ENCODE results near the gene PDE4D. TPM values are rescaled to one million over a fixed set of nuclear protein-coding genes. Genes with fewer than 3 reads are reported as not detected.

PDE4D gene
- total RNA-seq, 1 donor = 19.9 TPM

GRCh38 chr5:58933891-58934628 is 959.5 kb downstream of the PDE4D start:
- peak overlapping the region; percentile 85 for H2AFZ ChIP-seq (ENCODE audit: low read length)
- no peaks in the 10 kb centered on the region for H4K20me1 ChIP-seq (ENCODE audit: insufficient read depth, low read length)
- H3K27me3 ChIP-seq (ENCODE audit: insufficient read depth, low read length) = no peaks in the 10 kb centered on the region
- H3K27ac ChIP-seq (ENCODE audit: low read depth, low read length) = peak overlapping the region; percentile 65
- H3K9me3 ChIP-seq (ENCODE audit: low read depth, low read length) = no peaks in the 10 kb centered on the region
- peaks cover 17% of the 10 kb centered on the region for H3K4me1 ChIP-seq (ENCODE audit: insufficient read depth, low read length)
- H3K79me2 ChIP-seq (ENCODE audit: insufficient read depth, low read length) = no peaks in the 10 kb centered on the region
- peak overlapping the region; percentile 47 for H3K4me2 ChIP-seq (ENCODE audit: insufficient read depth, low read length)
- TF ChIP-seq CTCF (IDR thresholded peaks at IDR 0.05; ENCODE audit: extremely low read depth, low read depth, low read length) = no peak
- H3K36me3 ChIP-seq (ENCODE audit: insufficient read depth, low read length) = no peaks in the 10 kb centered on the region
- no peak for DNase-seq (ENCODE audit: insufficient read length, low spot score, missing footprints)
- H3K4me3 ChIP-seq (ENCODE audit: insufficient read depth, low read length) = peak overlapping the region; percentile 50

GRCh38 chr5:58932057-58932612 is 961.4 kb downstream of the PDE4D start:
- Histone ChIP-seq H4K20me1 (ENCODE audit: insufficient read depth, low read length) (no peaks in the 10 kb centered on the region), H3K36me3 (ENCODE audit: insufficient read depth, low read length) (no peaks in the 10 kb centered on the region), H2AFZ (ENCODE audit: low read length) (no peak overlapping the region), H3K27me3 (ENCODE audit: insufficient read depth, low read length) (no peaks in the 10 kb centered on the region), H3K4me2 (ENCODE audit: insufficient read depth, low read length) (no peak overlapping the region), H3K4me1 (ENCODE audit: insufficient read depth, low read length) (peaks cover 17% of the 10 kb centered on the region), H3K9me3 (ENCODE audit: low read depth, low read length) (no peaks in the 10 kb centered on the region), H3K79me2 (ENCODE audit: insufficient read depth, low read length) (no peaks in the 10 kb centered on the region), H3K4me3 (ENCODE audit: insufficient read depth, low read length) (no peak overlapping the region), H3K27ac (ENCODE audit: low read depth, low read length) (no peak overlapping the region)
- TF ChIP-seq CTCF (IDR thresholded peaks at IDR 0.05; ENCODE audit: extremely low read depth, low read depth, low read length) = no peak
- no peak for DNase-seq (ENCODE audit: insufficient read length, low spot score, missing footprints)

- H4K20me1 ChIP-seq (ENCODE audit: insufficient read depth, low read length) = no peaks in the 10 kb centered on the region
- no peak overlapping the region for H3K27ac ChIP-seq (ENCODE audit: low read depth, low read length)
- peaks cover 28% of the 10 kb centered on the region for H3K4me1 ChIP-seq (ENCODE audit: insufficient read depth, low read length)
- DNase-seq (ENCODE audit: insufficient read length, low spot score, missing footprints) = no peak
- no peaks in the 10 kb centered on the region for H3K27me3 ChIP-seq (ENCODE audit: insufficient read depth, low read length)
- H3K4me2 ChIP-seq (ENCODE audit: insufficient read depth, low read length) = no peak overlapping the region
- H3K9me3 ChIP-seq (ENCODE audit: low read depth, low read length) = no peaks in the 10 kb centered on the region
- no peak overlapping the region for H3K4me3 ChIP-seq (ENCODE audit: insufficient read depth, low read length)
- no peaks in the 10 kb centered on the region for H3K79me2 ChIP-seq (ENCODE audit: insufficient read depth, low read length)
- H2AFZ ChIP-seq (ENCODE audit: low read length) = no peak overlapping the region
- TF ChIP-seq CTCF (IDR thresholded peaks at IDR 0.05; ENCODE audit: extremely low read depth, low read depth, low read length) = no peak
- H3K36me3 ChIP-seq (ENCODE audit: insufficient read depth, low read length) = no peaks in the 10 kb centered on the region
Observed at GRCh38 chr5:58930520-58930919, 963.0 kb downstream of the PDE4D start.

- H3K4me3 ChIP-seq (ENCODE audit: insufficient read depth, low read length) = no peak overlapping the region
- DNase-seq (ENCODE audit: insufficient read length, low spot score, missing footprints) = no peak
- no peaks in the 10 kb centered on the region for H3K9me3 ChIP-seq (ENCODE audit: low read depth, low read length)
- no peak for TF ChIP-seq CTCF (IDR thresholded peaks at IDR 0.05; ENCODE audit: extremely low read depth, low read depth, low read length)
- no peak overlapping the region for H3K4me2 ChIP-seq (ENCODE audit: insufficient read depth, low read length)
- peak overlapping the region; percentile 71 for H2AFZ ChIP-seq (ENCODE audit: low read length)
- no peaks in the 10 kb centered on the region for H4K20me1 ChIP-seq (ENCODE audit: insufficient read depth, low read length)
- H3K4me1 ChIP-seq (ENCODE audit: insufficient read depth, low read length) = peaks cover 24% of the 10 kb centered on the region
- H3K27ac ChIP-seq (ENCODE audit: low read depth, low read length) = no peak overlapping the region
- no peaks in the 10 kb centered on the region for H3K79me2 ChIP-seq (ENCODE audit: insufficient read depth, low read length)
- H3K27me3 ChIP-seq (ENCODE audit: insufficient read depth, low read length) = no peaks in the 10 kb centered on the region
- no peaks in the 10 kb centered on the region for H3K36me3 ChIP-seq (ENCODE audit: insufficient read depth, low read length)
Observed at GRCh38 chr5:58929726-58930125, 963.8 kb downstream of the PDE4D start.

All from osteoblast (primary cell).